HG03460 (cell line): ENCODE results near the gene ZHX3.

Source experiments
- ATAC-seq: cut with Tn5 transposase; IDR thresholded peaks from one replicate; pipeline ENCODE4 v1.9.1; 2021; ENCODE audit not compliant: unreplicated experiment

Gene ZHX3

GRCh38 chr20:41196653-41197225, 120.8 kb downstream of the ZHX3 start:
- no peak for ATAC-seq

- ATAC-seq, result no peak
These were observed 125.0 kb downstream of the ZHX3 start for GRCh38 chr20:41192575-41192974.

DNA sequence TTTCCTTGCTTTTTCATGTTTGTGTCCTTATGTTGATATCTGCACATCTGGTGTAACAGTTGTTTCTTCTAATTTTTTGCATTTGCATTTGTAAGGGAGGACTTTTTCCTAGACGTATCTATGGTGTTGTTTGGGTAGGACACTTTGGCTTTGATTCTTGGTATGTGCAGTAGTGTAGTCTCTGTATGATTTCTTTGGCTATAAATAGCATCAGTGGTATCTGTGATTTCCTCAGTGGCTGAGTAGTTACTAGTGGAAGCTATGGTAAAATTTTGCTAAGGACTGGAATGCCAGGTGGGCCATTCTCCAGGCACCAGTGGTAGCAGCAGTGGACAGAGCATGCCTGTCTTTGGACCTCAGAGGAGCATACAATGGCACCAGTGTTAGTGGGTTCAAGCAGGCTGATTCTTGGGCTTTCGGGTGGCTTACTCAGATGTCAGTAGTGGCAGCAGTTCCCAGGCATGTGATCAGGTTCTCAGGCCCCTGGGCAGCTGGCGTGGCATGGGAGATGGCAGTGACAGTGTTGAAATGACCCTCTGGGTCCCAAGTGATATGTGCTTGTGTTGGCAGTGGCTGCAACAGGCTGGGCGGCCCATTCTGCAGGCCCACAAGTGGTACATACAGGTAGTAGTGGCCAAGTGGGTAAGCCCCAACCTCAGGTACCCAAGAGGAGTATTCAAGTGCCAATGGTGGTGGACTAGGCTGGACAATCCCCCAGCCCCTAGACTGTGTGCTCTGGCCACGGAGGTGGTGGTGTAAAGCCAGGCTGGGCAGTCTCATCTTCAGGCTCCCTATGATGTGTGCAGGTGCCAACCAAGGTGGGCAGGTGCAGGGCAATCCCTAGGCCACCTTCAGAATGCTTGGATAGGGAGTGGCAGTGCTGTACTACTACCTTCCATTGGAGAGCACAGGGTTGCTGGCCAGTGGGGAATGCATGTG, 125.7 kb downstream of the ZHX3 start:
- ATAC-seq, result no peak

- no peak for ATAC-seq
These were observed 129.9 kb downstream of the ZHX3 start for GRCh38 chr20:41187668-41188067.

GRCh38 chr20:41185013-41185757, 132.3 kb downstream of the ZHX3 start:
- ATAC-seq, result no peak

- ATAC-seq, result no peak
These were observed 133.7 kb downstream of the ZHX3 start for GRCh38 chr20:41183831-41184230.

DNA sequence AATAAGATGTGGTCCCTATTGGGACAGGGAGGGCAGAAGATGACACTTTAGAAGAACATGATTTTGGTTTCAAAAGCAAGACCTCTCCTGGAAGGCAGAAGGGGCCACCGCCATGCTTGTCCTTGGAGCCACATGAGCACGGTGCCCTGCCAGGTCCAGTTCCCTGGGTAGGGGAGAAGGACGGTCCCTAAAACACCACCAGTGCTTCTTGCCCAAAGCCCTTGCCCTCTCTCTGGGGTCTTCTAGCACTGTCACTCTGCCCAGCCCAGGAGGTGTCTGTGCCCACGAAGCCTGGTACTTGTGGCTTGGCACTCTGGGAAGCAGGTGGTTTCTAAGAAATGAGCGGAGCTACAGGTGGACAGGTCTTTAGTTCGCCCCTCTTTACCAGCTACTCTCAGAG, 134.1 kb downstream of the ZHX3 start:
- ATAC-seq, result no peak

DNA sequence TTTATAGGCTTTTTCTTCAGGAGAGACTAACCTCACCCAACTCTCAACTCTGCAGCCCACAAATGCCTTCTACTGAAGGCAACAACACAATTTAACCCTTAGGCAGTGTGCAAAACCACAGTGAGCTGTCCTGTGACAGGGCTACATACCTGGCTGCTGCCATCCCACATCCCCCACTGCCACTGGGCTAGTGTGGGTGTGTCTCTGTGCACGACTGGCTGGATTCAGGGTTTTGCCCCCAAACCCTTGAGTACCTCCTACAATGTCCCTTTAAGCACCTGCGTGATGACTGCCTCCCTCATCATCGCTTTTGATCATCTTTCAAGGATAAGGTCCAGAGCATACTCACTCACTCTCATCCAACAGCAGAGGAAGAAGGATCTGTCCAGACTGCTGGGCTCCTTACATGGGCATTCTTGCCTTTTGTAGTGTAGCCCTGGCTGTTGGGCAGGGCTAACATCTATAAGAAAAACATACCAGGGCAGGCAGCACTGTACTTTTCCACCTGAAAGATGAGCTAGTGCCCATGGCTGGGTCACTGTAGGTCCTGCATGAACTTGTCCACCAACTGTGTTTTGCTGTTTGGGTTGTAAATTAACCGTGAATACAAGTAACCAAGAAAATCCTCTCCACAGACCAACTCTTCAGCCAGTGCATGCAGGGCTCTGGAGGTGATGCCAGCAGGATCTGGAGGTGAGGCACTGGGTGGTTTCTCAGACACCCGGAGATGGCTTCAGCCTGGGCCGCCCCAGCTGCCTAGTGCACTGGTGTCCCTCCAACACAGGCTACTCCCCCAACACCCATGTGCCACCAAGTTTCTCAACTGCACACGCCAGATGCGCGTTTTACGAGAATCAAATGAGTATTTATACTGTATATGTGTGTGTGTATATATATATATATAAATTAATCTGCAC, 135.0 kb downstream of the ZHX3 start:
- no peak for ATAC-seq

GRCh38 chr20:41181567-41181966, 136.0 kb downstream of the ZHX3 start:
- ATAC-seq, result no peak

DNA sequence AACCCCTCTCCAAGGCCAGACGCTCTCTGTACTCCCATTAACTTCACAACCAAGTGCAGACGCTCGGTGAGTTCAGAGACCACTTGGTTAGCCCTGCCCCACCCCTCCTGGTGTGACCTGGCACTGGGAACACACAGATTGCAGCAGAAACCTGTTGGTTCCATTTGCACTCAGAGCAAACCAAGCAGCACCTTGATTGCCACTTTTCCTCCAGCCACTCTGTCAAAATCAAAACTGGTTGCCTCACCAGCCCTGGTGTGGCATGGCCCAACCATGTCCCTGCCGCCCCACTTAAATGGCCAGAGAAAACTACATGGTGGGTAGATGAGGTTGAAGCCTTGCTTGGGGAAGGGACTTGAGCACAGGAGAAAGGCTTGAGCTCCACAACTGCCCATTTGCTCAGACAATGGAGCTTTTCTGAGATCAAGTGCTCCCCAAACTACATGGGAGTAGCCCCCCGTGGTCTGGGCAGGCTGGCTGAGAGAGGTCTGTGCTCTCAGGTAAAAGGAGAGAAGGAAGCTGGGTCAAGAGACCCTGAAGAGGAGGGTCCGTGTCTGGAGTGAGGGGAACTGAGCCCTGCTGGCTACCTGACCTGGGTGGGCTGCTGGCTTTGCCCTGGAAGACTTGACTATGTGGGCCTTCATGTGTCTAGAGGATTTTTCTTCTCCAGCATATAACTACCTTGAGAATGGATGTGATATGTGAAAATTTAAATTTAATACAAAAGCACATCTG, 136.8 kb downstream of the ZHX3 start:
- ATAC-seq, result no peak

GRCh38 chr20:41179961-41180360, 137.6 kb downstream of the ZHX3 start:
- no peak for ATAC-seq

DNA sequence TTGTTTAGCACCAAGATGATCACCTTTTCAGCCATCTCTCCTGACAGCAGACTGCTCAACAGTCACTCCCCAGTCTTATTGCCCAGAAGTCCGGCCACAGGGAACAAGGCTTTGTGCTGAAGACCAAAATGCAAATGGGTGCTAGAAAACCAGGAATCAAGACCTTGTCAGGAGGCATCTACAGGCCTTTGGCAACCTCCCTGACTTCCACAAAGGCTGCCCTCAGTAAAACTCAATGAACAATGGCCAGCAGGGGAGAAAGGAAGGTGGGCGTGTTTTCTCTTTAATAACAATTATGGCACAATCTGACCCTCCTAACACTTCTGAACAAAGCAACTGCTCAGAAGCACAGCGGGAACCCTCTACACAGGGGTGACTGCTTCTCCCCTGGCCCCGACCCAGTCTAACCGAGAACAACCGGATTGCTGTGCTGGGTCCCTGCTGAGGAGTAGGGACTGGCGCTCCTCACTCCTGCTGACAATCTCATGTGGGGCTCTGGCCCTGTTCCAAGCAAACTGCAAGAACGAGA, 138.6 kb downstream of the ZHX3 start:
- no peak for ATAC-seq

GRCh38 chr20:41178495-41178894, 139.0 kb downstream of the ZHX3 start:
- no peak for ATAC-seq

GRCh38 chr20:41177636-41178035, 139.9 kb downstream of the ZHX3 start:
- no peak for ATAC-seq

- ATAC-seq, result no peak
These were observed 140.6 kb downstream of the ZHX3 start for GRCh38 chr20:41176711-41177552.

DNA sequence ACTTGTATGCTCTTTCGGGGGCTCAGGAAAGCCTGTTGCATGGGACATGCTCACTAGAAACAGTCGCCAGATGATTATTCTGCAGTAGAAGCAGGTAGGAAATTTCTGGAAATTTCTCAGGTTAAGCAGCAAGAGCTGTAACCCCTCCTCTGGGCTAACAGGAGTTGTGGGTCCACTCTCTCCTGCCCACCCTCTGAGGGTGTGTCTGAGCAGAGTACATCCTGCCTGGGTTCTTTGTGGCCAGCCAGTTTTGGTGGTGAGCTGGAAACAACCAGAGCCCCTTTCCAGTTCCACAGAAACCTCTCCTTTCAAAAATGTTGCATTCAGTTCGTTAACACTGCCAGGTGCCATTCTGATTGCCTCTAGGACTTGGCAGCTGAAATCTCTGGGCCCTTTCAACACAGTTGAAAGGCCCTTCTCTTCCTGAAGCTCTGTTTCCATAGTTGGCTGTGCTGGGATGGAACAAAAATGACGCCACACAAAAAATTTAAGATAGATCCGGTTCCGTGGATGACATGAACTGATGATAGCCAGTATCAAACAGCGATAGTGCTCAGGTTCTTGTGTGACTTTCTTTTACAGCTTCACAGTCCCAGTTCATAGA, 141.7 kb downstream of the ZHX3 start:
- ATAC-seq, result no peak

DNA sequence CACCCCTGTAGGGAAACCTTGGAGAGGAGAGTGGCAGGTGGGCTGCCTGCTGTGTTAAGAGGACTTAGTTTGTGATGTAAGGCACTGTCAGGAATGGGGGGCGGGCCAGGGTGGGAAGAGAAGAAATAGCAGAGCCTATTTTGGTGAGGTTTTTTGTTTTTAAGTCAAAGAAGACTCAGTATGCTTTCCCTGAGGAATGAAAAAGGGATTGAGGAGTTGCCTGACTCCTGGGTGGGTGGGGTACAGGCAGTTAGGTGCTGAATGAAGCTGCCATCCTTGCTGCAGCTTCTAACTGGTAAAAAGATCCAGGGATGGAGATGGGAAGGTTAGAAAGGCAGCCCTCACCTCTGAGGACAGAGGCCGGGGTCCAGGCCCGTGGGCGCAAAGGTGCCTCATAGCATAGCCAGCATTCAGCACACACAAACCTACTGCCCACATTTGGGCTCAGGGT, 142.3 kb downstream of the ZHX3 start:
- ATAC-seq, result no peak

- no peak for ATAC-seq
These were observed 142.7 kb downstream of the ZHX3 start for GRCh38 chr20:41174782-41175181.
